BE2C (cell line): ENCODE measurements around the gene CHAC2. TPM values are rescaled to one million over a fixed set of nuclear protein-coding genes. Genes with fewer than 3 reads are reported as not detected.
A peak's percentile ranks its signal among the peaks of the same experiment; 100 is the strongest.
"Not testable (repeated sequence)": the region's sequence is repeated elsewhere in the genome, so short reads cannot be mapped to it uniquely, and the experiment has no call there.

Experiments
- DNase-seq: peaks from one replicate; pipeline ENCODE4 v3.0.0-alpha.2; 2020
- H3K27me3 ChIP-seq: fragments of 250-450 bp; sonication (Bioruptor Pico); 2 replicates; pipeline ENCODE4 v1.5.1; 2020; ENCODE audit warnings: mild to moderate bottlenecking
- H3K36me3 ChIP-seq: fragments of 250-450 bp; sonication (Bioruptor Pico); 2 replicates; pipeline ENCODE4 v1.5.1; 2020; ENCODE audit warnings: mild to moderate bottlenecking
- H3K4me1 ChIP-seq: fragments of 250-450 bp; sonication (Bioruptor Pico); 2 replicates; pipeline ENCODE4 v1.5.1; 2020
- H3K4me3 ChIP-seq: 2 replicates; pipeline ENCODE4 v1.5.1; 2011; ENCODE audit warnings: low read depth, low read length
- H3K9me3 ChIP-seq: fragments of 250-450 bp; sonication (Bioruptor Pico); 2 replicates; pipeline ENCODE4 v1.5.1; 2020
- CTCF ChIP-seq: IDR thresholded peaks from 2 replicates; pipeline ENCODE4 v1.5.1; 2012; ENCODE audit warnings: mild to moderate bottlenecking, low read depth, low read length
- polyA plus RNA-seq: library from polyadenylated mRNA; unstranded; fragments of >200 nt; gene quantifications from one replicate; pipeline ENCODE4 v1.2.1, GENCODE V29; 2012; ENCODE audit warnings: low read depth, missing spikeins; ENCODE audit not compliant: insufficient read length, insufficient read depth

CHAC2 gene
- 2.1 TPM for polyA plus RNA-seq

GRCh38 chr2:53767405-53768241, at the start of gene CHAC2:
CHAC2 (plus strand) TSS chr2:53767804; CDS start chr2:53767887, 83 bp downstream.
- no peaks in the 10 kb centered on the region for H3K27me3 ChIP-seq
- peak within 1 kb of the TSS; percentile 82 for H3K4me3 ChIP-seq
- no peak for TF ChIP-seq CTCF
- DNase-seq = peak; percentile 84
- no peaks in the 10 kb centered on the region for H3K36me3 ChIP-seq
- no peaks in the 10 kb centered on the region for H3K4me1 ChIP-seq
- H3K9me3 ChIP-seq = no peaks in the 10 kb centered on the region

DNA sequence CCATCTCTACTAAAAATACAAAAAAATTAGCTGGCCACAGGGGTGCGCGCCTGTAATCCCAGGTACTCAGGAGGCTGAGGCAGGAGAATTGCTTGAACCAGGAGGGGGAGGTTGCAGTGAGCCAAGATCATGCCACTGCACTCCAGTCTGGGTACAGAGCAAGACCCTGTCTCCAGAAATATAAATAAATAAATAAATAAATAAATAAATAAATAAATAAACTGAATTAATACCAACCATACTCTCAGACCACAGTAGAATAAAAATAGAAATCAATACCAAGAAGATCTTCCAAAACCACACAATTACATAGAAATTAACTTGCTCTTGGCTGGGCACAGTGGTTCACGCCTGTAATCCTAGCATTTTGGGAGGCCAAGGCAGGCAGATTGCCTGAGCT, 46.7 kb upstream of the CHAC2 start:
- DNase-seq, H3K27me3 ChIP-seq, H3K36me3 ChIP-seq, H3K9me3 ChIP-seq, H3K4me1 ChIP-seq, H3K4me3 ChIP-seq: not testable (repeated sequence)

DNA sequence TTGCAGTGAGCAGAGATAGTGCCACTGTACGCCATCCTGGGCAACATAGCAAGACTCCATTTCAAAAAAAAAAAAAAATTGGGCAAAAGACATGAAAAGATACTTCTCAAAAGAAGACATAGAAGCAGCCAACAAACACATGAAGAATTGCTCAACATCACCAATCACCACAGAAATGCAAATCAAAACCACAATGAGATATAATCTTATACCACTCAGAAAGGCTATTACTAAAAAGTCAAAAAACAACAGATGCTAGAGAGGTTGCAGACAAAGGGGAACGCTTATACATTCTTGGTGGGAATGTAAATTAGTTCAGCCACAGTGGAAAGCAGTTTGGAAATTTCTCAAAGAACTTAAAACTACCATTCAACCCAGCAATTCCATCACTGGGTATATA, 43.1 kb upstream of the CHAC2 start:
- TF ChIP-seq CTCF = no peak
- H3K9me3 ChIP-seq = no peaks in the 10 kb centered on the region
- H3K4me1 ChIP-seq = no peaks in the 10 kb centered on the region
- H3K27me3 ChIP-seq = no peaks in the 10 kb centered on the region
- H3K4me3 ChIP-seq = no peak overlapping the region
- DNase-seq = no peak
- H3K36me3 ChIP-seq = no peaks in the 10 kb centered on the region

DNA sequence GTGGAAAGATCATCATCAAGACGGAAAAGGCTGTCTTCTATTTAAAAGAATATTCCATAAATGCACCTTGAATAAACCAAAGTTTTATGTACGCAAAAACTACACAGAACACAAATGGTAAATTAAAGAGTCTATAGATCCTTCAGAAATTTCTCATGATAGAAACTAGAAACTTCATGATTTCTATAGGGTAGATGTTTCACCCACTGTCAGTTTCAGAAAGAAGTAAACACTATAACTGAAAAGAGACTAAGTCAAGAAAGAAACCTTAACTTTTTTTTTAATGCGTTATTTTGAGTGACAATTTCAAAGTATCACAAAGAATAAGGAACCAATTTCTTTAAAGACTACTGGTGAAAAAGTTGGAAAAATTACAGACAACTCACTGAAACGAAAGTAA, 41.9 kb upstream of the CHAC2 start:
- no peaks in the 10 kb centered on the region for H3K27me3 ChIP-seq
- no peak for DNase-seq

GRCh38 chr2:53727921-53728320, 39.7 kb upstream of the CHAC2 start:
- Histone ChIP-seq H3K9me3 (no peaks in the 10 kb centered on the region), H3K27me3 (no peaks in the 10 kb centered on the region), H3K36me3 (no peaks in the 10 kb centered on the region), H3K4me1 (no peaks in the 10 kb centered on the region), H3K4me3 (no peak overlapping the region)
- no peak for TF ChIP-seq CTCF
- DNase-seq = no peak

More for the DNA sequence above, 41.9 kb upstream of the CHAC2 start:
- no peak overlapping the region for H3K4me3 ChIP-seq
- no peaks in the 10 kb centered on the region for H3K36me3 ChIP-seq
- H3K9me3 ChIP-seq = no peaks in the 10 kb centered on the region
- no peaks in the 10 kb centered on the region for H3K4me1 ChIP-seq
- TF ChIP-seq CTCF = no peak

DNA sequence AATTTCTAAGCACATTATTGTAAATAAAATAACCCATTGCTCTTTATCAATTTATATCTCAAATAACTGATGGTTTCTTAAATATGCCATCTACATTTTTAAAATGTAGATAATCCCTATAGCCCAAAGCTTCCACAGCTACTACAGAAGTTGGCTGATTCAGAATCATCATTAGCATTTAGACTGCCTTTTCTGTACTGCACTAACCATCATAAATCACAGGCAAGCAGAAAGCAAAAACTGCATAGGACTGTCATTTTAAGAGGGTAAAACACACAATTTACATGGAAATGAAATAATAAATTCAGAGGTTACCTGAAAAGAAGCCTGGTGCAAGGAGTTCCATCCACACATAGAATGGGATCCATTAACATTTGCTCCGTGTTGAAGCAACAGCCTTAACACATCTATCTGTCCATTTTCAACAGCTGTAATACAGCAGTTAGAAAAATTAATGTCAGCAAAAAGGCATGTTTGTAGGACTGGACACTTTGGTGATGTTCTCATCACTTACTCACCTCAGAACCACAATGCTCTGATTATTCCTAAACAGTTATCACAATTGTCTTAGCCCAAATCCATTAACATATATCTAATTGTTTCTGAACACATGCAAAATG, 38.4 kb upstream of the CHAC2 start:
- H3K4me1 ChIP-seq = no peaks in the 10 kb centered on the region
- no peak for TF ChIP-seq CTCF
- no peaks in the 10 kb centered on the region for H3K9me3 ChIP-seq
- no peaks in the 10 kb centered on the region for H3K36me3 ChIP-seq
- no peaks in the 10 kb centered on the region for H3K27me3 ChIP-seq
- no peak for DNase-seq
- H3K4me3 ChIP-seq = no peak overlapping the region
